B cell (primary cell): ENCODE results near the gene FAM83G. TPM values are rescaled to one million over a fixed set of nuclear protein-coding genes. Genes with fewer than 3 reads are reported as not detected.

ENCODE experiments used
- ATAC-seq: fragments of 200-7000 bp; cut with Tn5 transposase; one replicate; pipeline ENCODE4 v1.10.0; 2021; ENCODE audit warnings: low read depth, mild to moderate bottlenecking, moderate number of reproducible peaks, moderate library complexity
- CTCF ChIA-PET: fragments of 350-600 bp; sonication (Branson Sonifier 250); formaldehyde crosslinking; loops from one replicate; lab custom pipeline; 2021; ENCODE audit warnings: antibody characterized with exemption, inconsistent platforms; lab: Charles Lee
- POLR2A ChIA-PET: fragments of 350-600 bp; sonication (Branson Sonifier 250); formaldehyde crosslinking; loops from one replicate; lab custom pipeline; 2021; ENCODE audit warnings: antibody characterized with exemption; lab: Charles Lee
- DNase-seq: peaks from one replicate; pipeline ENCODE4 v3.0.0; 2013
- H2AFZ ChIP-seq: 2 replicates; pipeline ENCODE4 v1.6.1; 2012; ENCODE audit warnings: mild to moderate bottlenecking, low read depth, low read length; ENCODE audit not compliant: insufficient read depth, poor library complexity, severe bottlenecking
- H3K27ac ChIP-seq, 2 donors: 1 replicate in 1 of 2; 2 replicates in 1 of 2; pipeline ENCODE4 v1.5.1; 2012 to 2013; ENCODE audit warnings: low read length in 2 of 2, mild to moderate bottlenecking in 2 of 2, moderate library complexity in 1 of 2
- H3K27me3 ChIP-seq, 4 experiments: fragments of 200-600 bp in 1 of 4; sonication (generic) in 1 of 4; replicated peaks in 1 of 4; 1 replicate in 2 of 4; 2 replicates in 2 of 4; pipeline versions ENCODE4 v1.6.1 to v1.7.0; 2013 to 2016; ENCODE audit warnings: low read length in 3 of 4, mild to moderate bottlenecking in 2 of 4, mixed read lengths in 1 of 4, moderate library complexity in 1 of 4; ENCODE audit not compliant: insufficient read depth in 4 of 4, control insufficient read depth in 3 of 4; ENCODE audit errors: control extremely low read depth in 1 of 4
- H3K36me3 ChIP-seq, 2 experiments: replicated peaks in 1 of 2; 1 replicate in 1 of 2; 2 replicates in 1 of 2; pipeline versions ENCODE4 v1.6.1 to v1.7.1; 2013; ENCODE audit warnings: low read length in 1 of 2; ENCODE audit not compliant: insufficient read depth in 2 of 2, control insufficient read depth in 1 of 2; ENCODE audit errors: control extremely low read depth in 1 of 2, extremely low read depth in 1 of 2
- H3K4me1 ChIP-seq, 2 donors: fragments of 200-600 bp in 1 of 2; sonication (generic) in 1 of 2; 1 replicate in 1 of 2; 2 replicates in 1 of 2; pipeline versions ENCODE4 v1.5.1 to v1.6.1; 2013 to 2017; ENCODE audit warnings: low read length in 2 of 2; ENCODE audit not compliant: control insufficient read depth in 2 of 2, insufficient read depth in 2 of 2
- H3K4me2 ChIP-seq: replicated peaks from 2 replicates; pipeline ENCODE3; 2012; ENCODE audit warnings: mild to moderate bottlenecking, low read depth, low read length; ENCODE audit not compliant: poor library complexity, severe bottlenecking
- H3K4me3 ChIP-seq, 5 experiments: fragments of 200-600 bp in 1 of 5; sonication (generic) in 1 of 5; 1 replicate in 3 of 5; 2 replicates in 2 of 5; pipeline versions ENCODE4 v1.5.1 to v1.7.0; 2011 to 2016; ENCODE audit warnings: low read length in 4 of 5, mild to moderate bottlenecking in 4 of 5, low read depth in 2 of 5, control low read depth in 1 of 5, moderate library complexity in 1 of 5; ENCODE audit not compliant: insufficient read depth in 1 of 5; ENCODE audit errors: control extremely low read depth in 1 of 5, extremely low read depth in 1 of 5
- H3K79me2 ChIP-seq: fragments of 200-600 bp; sonication (generic); one replicate; pipeline ENCODE4 v1.6.0; 2016; ENCODE audit warnings: low read length; ENCODE audit not compliant: control insufficient read depth, insufficient read depth
- H3K9ac ChIP-seq: fragments of 200-600 bp; sonication (generic); 2 replicates; pipeline ENCODE4 v1.6.1; 2017; ENCODE audit warnings: mild to moderate bottlenecking, low read length, moderate library complexity
- H3K9me3 ChIP-seq, 3 donors: one replicate each; pipeline versions ENCODE4 v1.6.1 to v1.7.1; 2013; ENCODE audit warnings: low read length in 2 of 3; ENCODE audit not compliant: control insufficient read depth in 2 of 3, insufficient read depth in 1 of 3; ENCODE audit errors: control extremely low read depth in 1 of 3
- H4K20me1 ChIP-seq: 2 replicates; pipeline ENCODE4 v1.6.0; 2012; ENCODE audit warnings: mild to moderate bottlenecking, low read length; ENCODE audit not compliant: insufficient read depth, control insufficient read depth, poor library complexity, severe bottlenecking
- H3K27ac Mint-ChIP-seq: one replicate; pipeline ENCODE4 v1.8.0; 2021; ENCODE audit warnings: mixed read lengths
- H3K27me3 Mint-ChIP-seq: one replicate; pipeline ENCODE4 v1.8.0; 2021; ENCODE audit warnings: mixed read lengths
- H3K4me1 Mint-ChIP-seq: one replicate; pipeline ENCODE4 v1.8.0; 2021; ENCODE audit warnings: mixed read lengths
- H3K4me3 Mint-ChIP-seq: one replicate; pipeline ENCODE4 v1.8.0; 2021; ENCODE audit warnings: mixed read lengths
- H3K9me3 Mint-ChIP-seq: one replicate; pipeline ENCODE4 v1.8.0; 2022; ENCODE audit warnings: mixed read lengths; ENCODE audit not compliant: insufficient read depth
- EZH2 ChIP-seq: IDR thresholded peaks from 2 replicates; pipeline ENCODE4 v1.6.1; 2012; ENCODE audit warnings: borderline replicate concordance, low read depth, mild to moderate bottlenecking, moderate library complexity, low read length; ENCODE audit not compliant: insufficient read depth, poor library complexity, severe bottlenecking
- WGBS: methylation state at CpG from one replicate; pipeline ENCODE4 v1.1.5; 2013; ENCODE audit warnings: missing lambda C conversion rate; ENCODE audit not compliant: insufficient coverage; 5-methylcytosine and 5-hydroxymethylcytosine counted together
- intact Hi-C: fragments of 100-400 bp; cut with micrococcal nuclease; formaldehyde crosslinking; loops from one replicate; pipeline ENCODE4 v1.10.0; 2022
- polyA plus RNA-seq: library from polyadenylated mRNA; depleted of rRNA; stranded (reverse); fragments of >200 nt; gene quantifications from 2 replicates; pipeline ENCODE4 v1.2.3, GENCODE V29; 2012
- total RNA-seq, 2 donors: library from RNA; stranded (reverse); fragments of 120-200 nt in 1 of 2; gene quantifications; 1 replicate in 1 of 2; 2 replicates in 1 of 2; pipeline versions ENCODE4 v1.2.3 to v1.2.4, GENCODE V29; 2013 to 2022
- TF ChIP-seq, protein P1 (sequence below): fragments of 200-600 bp; IDR thresholded peaks from one replicate; pipeline ENCODE4 v1.8.0; 2022; ENCODE audit warnings: antibody characterized with exemption, mild to moderate bottlenecking

The FAM83G gene
- total and polyA plus RNA-seq, 2 donors (not counting 1 experiment from before 2014, with no cell fraction given) = 4.7 to 14.3 TPM

DNA sequence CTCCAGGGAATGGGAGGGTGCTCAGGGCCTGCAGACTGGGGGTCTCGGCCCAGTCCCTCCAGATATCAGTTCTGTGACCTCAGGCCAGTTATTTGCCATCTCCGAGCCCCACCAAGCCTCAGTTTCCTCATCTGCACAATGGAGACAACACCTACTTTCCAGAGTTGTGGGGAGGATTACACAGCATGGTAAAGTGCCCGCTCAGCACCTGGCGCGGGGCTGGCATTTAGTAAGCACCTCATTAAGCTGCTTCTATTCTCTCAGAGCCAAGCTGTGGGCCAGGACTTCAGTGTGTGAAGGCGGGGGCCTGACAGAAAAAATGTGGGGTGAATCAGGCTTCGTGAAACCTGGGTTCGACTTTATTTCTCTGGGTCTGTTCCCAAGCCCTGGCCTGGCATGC lies 5.2 kb downstream of the FAM83G start:
- H3K27me3 ChIP-seq = no peaks in the 10 kb centered on the region
- TF ChIP-seq, protein P1, sequence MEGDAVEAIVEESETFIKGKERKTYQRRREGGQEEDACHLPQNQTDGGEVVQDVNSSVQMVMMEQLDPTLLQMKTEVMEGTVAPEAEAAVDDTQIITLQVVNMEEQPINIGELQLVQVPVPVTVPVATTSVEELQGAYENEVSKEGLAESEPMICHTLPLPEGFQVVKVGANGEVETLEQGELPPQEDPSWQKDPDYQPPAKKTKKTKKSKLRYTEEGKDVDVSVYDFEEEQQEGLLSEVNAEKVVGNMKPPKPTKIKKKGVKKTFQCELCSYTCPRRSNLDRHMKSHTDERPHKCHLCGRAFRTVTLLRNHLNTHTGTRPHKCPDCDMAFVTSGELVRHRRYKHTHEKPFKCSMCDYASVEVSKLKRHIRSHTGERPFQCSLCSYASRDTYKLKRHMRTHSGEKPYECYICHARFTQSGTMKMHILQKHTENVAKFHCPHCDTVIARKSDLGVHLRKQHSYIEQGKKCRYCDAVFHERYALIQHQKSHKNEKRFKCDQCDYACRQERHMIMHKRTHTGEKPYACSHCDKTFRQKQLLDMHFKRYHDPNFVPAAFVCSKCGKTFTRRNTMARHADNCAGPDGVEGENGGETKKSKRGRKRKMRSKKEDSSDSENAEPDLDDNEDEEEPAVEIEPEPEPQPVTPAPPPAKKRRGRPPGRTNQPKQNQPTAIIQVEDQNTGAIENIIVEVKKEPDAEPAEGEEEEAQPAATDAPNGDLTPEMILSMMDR = no peak
- TF ChIP-seq EZH2 = no peak
- Mint-ChIP-seq H3K27me3 (no peaks in the 10 kb centered on the region), H3K4me1 (peaks cover 30% of the 10 kb centered on the region), H3K9me3 (no peaks in the 10 kb centered on the region), H3K4me3 (no peak overlapping the region), H3K27ac (no peak overlapping the region)
- H3K27ac ChIP-seq = no peak overlapping the region
- H3K9me3 ChIP-seq = peaks cover 2 to 10% (median 4%) of the 10 kb centered on the region in 3 donors
- H3K4me3 ChIP-seq = no peak overlapping the region
- ATAC-seq (no peak), DNase-seq (no peak)
- peaks cover 49% of the 10 kb centered on the region for H4K20me1 ChIP-seq
- 98% methylated on average over 5 of the region's 8 CpGs for WGBS
- ChIA-PET POLR2A (no interaction called here), CTCF (no interaction called here)
- H3K9ac ChIP-seq = no peak overlapping the region
- H3K36me3 ChIP-seq = peaks cover 0 to 11% of the 10 kb centered on the region in 2 experiments
- peaks cover 13% of the 10 kb centered on the region for H3K79me2 ChIP-seq
- H2AFZ ChIP-seq = no peak overlapping the region
- H3K4me1 ChIP-seq = peaks cover 24 to 31% of the 10 kb centered on the region in 2 donors
- no peak overlapping the region for H3K4me2 ChIP-seq
- intact Hi-C loops = no loop called here

DNA sequence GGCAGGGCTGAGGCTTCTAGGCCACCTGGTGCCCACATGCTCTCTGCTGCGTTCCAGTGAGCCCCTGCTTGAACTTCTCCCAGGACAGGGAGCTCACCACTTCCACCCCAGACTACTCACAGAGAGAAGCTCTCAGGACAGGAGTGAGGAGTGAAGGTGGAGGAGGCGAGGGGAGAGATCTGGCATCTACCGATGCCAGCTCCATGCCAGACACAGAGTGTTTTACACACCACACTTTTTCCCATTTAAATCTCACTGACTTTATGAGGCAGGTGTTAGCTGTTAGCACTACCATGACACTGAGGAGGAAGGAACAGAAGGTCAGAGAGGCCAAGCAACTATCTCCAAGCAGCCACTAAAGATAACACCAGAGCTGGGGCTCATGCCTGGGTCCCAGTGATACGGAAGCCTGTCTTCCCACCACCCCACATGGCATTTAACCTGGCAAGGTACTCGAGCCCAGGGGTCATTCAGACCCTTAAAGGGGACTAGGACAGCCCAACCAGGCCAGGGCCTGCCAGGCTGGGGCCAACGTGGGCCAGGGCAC lies 6.8 kb downstream of the FAM83G start:
- no peak overlapping the region for H3K9ac ChIP-seq
- H2AFZ ChIP-seq = no peak overlapping the region
- H3K4me2 ChIP-seq = no peak overlapping the region
- DNase-seq (no peak), ATAC-seq (no peak)
- peaks cover 57% of the 10 kb centered on the region for H4K20me1 ChIP-seq
- Mint-ChIP-seq H3K4me1 (peaks cover 34% of the 10 kb centered on the region), H3K9me3 (no peaks in the 10 kb centered on the region), H3K27ac (no peak overlapping the region), H3K4me3 (no peak overlapping the region), H3K27me3 (no peaks in the 10 kb centered on the region)
- WGBS = 83% methylated on average over 4 of the region's 6 CpGs
- no peaks in the 10 kb centered on the region for H3K27me3 ChIP-seq
- no peak for TF ChIP-seq EZH2
- TF ChIP-seq, protein P1 = no peak
- intact Hi-C loops = no loop called here
- H3K79me2 ChIP-seq = peaks cover 21% of the 10 kb centered on the region
- peaks cover 0 to 11% of the 10 kb centered on the region in 2 experiments for H3K36me3 ChIP-seq
- no peak overlapping the region for H3K4me3 ChIP-seq
- H3K4me1 ChIP-seq = peaks cover 30 to 36% of the 10 kb centered on the region in 2 donors
- POLR2A ChIA-PET = no interaction called here
- H3K27ac ChIP-seq = no peak overlapping the region
- H3K9me3 ChIP-seq = peaks cover 2 to 10% (median 4%) of the 10 kb centered on the region in 3 donors
- CTCF ChIA-PET = interaction anchor here (1.8 kb wide), 1 partner anchor 37 kb away, joined by 5 read pairs; no protein-coding TSS in a partner anchor
